Mononuclear cell (primary cell): Measurements from ENCODE around the gene AFF4. TPM values are rescaled to one million over a fixed set of nuclear protein-coding genes. Genes with fewer than 3 reads are reported as not detected.
A peak's percentile ranks its signal among the peaks of the same experiment; 100 is the strongest.
"Not testable (repeated sequence)": the region's sequence is repeated elsewhere in the genome, so short reads cannot be mapped to it uniquely, and the experiment has no call there.

ENCODE experiments used
- H3K27me3 ChIP-seq: 2 replicates; pipeline ENCODE4 v1.6.0; 2011; ENCODE audit warnings: low read length, control low read depth; ENCODE audit not compliant: insufficient read depth
- H3K4me1 ChIP-seq: 2 replicates; pipeline ENCODE4 v1.5.1; 2011; ENCODE audit warnings: mild to moderate bottlenecking, low read length, control low read depth; ENCODE audit not compliant: insufficient read depth
- H3K4me3 ChIP-seq: 2 replicates; pipeline ENCODE4 v1.5.1; 2011; ENCODE audit warnings: mild to moderate bottlenecking, low read length, moderate library complexity
- H3K9me3 ChIP-seq: 2 replicates; pipeline ENCODE4 v1.5.1; 2011; ENCODE audit warnings: low read depth, mild to moderate bottlenecking, control low read depth, low read length
- total RNA-seq: library from RNA; depleted of rRNA; stranded (reverse); fragments of >200 nt; gene quantifications from one replicate; pipeline ENCODE4 v1.2.3, GENCODE V29; 2012

The AFF4 gene
- total RNA-seq, 1 donor, result 83.2 TPM

- peak overlapping the region; percentile 63 for H3K4me3 ChIP-seq
- H3K4me1 ChIP-seq, result peaks cover 18% of the 10 kb centered on the region
- H3K9me3 ChIP-seq, result no peaks in the 10 kb centered on the region
- H3K27me3 ChIP-seq, result no peaks in the 10 kb centered on the region
These were observed 97.6 kb downstream of the AFF4 start for GRCh38 chr5:132865668-132866341.

- Histone ChIP-seq H3K4me3 (no peak overlapping the region), H3K27me3 (no peaks in the 10 kb centered on the region), H3K4me1 (peaks cover 5% of the 10 kb centered on the region), H3K9me3 (no peaks in the 10 kb centered on the region)
These were observed 102.7 kb downstream of the AFF4 start for GRCh38 chr5:132860742-132861141.

GRCh38 chr5:132859889-132860437, 103.5 kb downstream of the AFF4 start:
- H3K4me3 ChIP-seq, result no peak overlapping the region
- no peaks in the 10 kb centered on the region for H3K27me3 ChIP-seq
- no peaks in the 10 kb centered on the region for H3K9me3 ChIP-seq
- no peaks in the 10 kb centered on the region for H3K4me1 ChIP-seq

GRCh38 chr5:132856011-132856410, 107.4 kb downstream of the AFF4 start:
- no peaks in the 10 kb centered on the region for H3K27me3 ChIP-seq
- no peak overlapping the region for H3K4me3 ChIP-seq
- no peaks in the 10 kb centered on the region for H3K9me3 ChIP-seq
- no peaks in the 10 kb centered on the region for H3K4me1 ChIP-seq

DNA sequence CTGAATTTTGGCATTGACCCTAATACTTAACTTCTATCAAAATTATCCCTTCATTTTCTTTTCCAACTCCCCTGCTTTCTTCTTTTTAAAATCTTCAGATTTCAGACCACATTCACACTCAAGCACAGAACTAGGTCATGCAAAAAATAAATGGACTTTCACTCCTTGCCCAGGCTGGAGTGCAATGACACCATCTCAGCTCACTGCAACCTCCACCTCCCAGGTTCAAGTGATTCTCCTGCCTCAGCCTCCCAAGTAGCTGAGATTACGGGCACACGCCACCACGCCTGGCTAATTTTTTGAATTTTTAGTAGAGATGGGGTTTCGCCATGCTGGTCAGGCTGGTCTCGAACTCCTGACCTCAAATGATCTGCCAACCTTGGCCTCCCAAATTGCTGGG, 108.4 kb downstream of the AFF4 start:
- not testable (repeated sequence) for H3K9me3 ChIP-seq, H3K27me3 ChIP-seq, H3K4me1 ChIP-seq, H3K4me3 ChIP-seq

GRCh38 chr5:132854301-132854700, 109.1 kb downstream of the AFF4 start:
- no peaks in the 10 kb centered on the region for H3K9me3 ChIP-seq
- H3K4me1 ChIP-seq, result no peaks in the 10 kb centered on the region
- H3K27me3 ChIP-seq, result no peaks in the 10 kb centered on the region
- no peak overlapping the region for H3K4me3 ChIP-seq

- H3K4me3 ChIP-seq, result no peak overlapping the region
- no peaks in the 10 kb centered on the region for H3K4me1 ChIP-seq
- H3K9me3 ChIP-seq, result no peaks in the 10 kb centered on the region
- no peaks in the 10 kb centered on the region for H3K27me3 ChIP-seq
These were observed 109.6 kb downstream of the AFF4 start for GRCh38 chr5:132853790-132854189.

DNA sequence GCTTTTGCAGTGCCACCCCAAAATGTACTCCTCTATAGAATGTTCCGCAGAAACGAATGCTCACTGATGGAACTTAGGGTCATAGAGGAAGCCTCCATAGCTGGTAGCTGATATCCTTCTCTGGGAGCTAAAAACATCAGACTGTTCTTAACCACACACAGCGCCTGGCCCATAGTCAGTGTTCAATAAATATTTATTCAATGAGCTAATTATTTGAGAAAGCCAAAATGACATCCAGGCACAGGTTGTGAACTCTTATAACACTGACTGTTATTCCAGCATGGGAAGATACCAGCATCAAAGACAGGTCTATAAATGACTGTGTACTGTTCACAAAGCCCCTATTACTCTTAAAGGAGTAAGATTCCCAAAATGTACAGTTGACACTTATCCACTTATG, 110.1 kb downstream of the AFF4 start:
- no peak overlapping the region for H3K4me3 ChIP-seq
- no peaks in the 10 kb centered on the region for H3K27me3 ChIP-seq
- H3K9me3 ChIP-seq, result no peaks in the 10 kb centered on the region
- no peaks in the 10 kb centered on the region for H3K4me1 ChIP-seq

DNA sequence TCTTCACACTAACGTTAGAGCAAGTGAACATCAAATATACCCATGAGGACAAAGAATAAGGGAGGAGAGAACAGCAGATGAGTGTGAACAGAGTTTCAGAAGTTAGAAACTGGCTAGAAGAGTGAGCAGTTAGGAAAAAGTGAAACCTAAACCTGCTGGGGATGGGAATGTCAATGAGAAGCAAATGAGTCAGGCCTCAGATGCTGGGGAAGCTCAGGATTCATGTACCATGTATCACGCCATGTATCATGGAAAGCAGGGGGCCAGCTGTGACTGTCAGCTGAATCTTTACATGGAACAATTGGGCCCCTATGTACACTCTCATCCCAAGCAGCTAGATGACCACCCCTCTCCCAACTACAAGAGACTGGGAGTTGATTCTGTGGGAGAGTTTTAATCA, 113.4 kb downstream of the AFF4 start:
- Histone ChIP-seq H3K27me3 (no peaks in the 10 kb centered on the region), H3K9me3 (no peaks in the 10 kb centered on the region), H3K4me1 (no peaks in the 10 kb centered on the region), H3K4me3 (no peak overlapping the region)

GRCh38 chr5:132849347-132849746, 114.1 kb downstream of the AFF4 start:
- Histone ChIP-seq H3K27me3 (no peaks in the 10 kb centered on the region), H3K9me3 (no peaks in the 10 kb centered on the region), H3K4me1 (no peaks in the 10 kb centered on the region), H3K4me3 (no peak overlapping the region)

- H3K4me1 ChIP-seq, result no peaks in the 10 kb centered on the region
- no peaks in the 10 kb centered on the region for H3K9me3 ChIP-seq
- no peaks in the 10 kb centered on the region for H3K27me3 ChIP-seq
- H3K4me3 ChIP-seq, result no peak overlapping the region
These were observed 115.2 kb downstream of the AFF4 start for GRCh38 chr5:132848270-132848669.

DNA sequence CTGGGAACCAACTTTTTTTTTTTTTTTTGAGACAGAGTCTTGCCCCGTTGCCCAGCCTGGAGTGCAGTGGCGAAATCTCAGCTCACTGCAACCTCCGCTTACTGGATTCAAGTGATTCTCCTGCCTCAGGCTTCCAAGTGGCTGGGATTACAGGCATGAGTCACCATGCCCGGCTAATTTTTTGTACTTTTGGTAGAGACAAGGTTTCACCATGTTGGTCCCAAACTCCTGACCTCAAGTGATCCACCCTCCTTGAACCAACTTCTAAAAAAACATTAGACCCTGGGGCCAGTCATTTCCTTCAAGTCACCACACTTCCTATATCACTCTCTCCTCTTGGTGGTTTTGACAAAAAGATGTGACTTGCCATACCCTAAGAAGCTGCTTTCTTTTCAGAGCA, 122.1 kb downstream of the AFF4 start:
- Histone ChIP-seq H3K4me1 (peaks cover 55% of the 10 kb centered on the region), H3K9me3 (no peaks in the 10 kb centered on the region), H3K4me3 (no peak overlapping the region), H3K27me3 (no peaks in the 10 kb centered on the region)

DNA sequence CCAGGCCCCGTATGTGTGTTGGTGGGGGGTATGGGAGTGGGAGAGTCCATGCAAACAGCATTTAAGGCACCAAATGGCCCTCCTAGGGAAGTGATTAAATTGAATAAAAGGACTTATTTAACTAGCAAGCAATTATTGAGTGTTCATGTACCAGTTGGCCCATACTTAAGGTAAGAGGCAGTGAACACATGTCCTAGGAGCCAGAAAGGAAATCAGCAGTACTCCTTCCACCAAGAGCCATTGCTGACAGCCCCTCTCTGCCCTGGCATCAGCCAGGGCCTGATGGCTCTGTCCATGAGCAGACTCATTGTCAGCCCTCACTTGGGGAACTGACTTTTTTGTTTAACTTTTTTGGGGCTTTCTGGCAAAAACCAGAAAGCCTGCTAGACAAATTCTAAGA, 122.5 kb downstream of the AFF4 start:
- no peaks in the 10 kb centered on the region for H3K9me3 ChIP-seq
- no peaks in the 10 kb centered on the region for H3K27me3 ChIP-seq
- peaks cover 55% of the 10 kb centered on the region for H3K4me1 ChIP-seq
- H3K4me3 ChIP-seq, result no peak overlapping the region

DNA sequence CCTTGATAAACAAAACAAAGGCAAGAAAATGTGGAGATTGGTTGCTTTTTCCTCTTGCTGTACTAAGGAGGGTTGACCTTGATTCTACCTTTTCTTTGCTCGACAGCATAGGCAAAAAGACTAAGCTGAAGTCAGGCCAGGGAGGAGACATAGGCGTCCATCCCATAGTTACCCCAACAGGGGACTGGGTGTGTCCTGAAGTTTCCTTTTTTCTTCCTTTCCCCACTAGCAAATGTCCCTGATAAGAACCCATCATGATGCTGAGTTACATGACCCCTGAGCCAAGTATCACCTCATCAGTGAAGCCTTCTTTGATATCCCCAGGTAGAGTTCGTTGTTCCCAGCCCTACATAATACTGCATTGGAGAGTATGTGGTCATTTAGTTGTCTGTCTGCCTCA, 123.1 kb downstream of the AFF4 start:
- Histone ChIP-seq H3K4me1 (peaks cover 55% of the 10 kb centered on the region), H3K4me3 (no peak overlapping the region), H3K27me3 (no peaks in the 10 kb centered on the region), H3K9me3 (no peaks in the 10 kb centered on the region)

DNA sequence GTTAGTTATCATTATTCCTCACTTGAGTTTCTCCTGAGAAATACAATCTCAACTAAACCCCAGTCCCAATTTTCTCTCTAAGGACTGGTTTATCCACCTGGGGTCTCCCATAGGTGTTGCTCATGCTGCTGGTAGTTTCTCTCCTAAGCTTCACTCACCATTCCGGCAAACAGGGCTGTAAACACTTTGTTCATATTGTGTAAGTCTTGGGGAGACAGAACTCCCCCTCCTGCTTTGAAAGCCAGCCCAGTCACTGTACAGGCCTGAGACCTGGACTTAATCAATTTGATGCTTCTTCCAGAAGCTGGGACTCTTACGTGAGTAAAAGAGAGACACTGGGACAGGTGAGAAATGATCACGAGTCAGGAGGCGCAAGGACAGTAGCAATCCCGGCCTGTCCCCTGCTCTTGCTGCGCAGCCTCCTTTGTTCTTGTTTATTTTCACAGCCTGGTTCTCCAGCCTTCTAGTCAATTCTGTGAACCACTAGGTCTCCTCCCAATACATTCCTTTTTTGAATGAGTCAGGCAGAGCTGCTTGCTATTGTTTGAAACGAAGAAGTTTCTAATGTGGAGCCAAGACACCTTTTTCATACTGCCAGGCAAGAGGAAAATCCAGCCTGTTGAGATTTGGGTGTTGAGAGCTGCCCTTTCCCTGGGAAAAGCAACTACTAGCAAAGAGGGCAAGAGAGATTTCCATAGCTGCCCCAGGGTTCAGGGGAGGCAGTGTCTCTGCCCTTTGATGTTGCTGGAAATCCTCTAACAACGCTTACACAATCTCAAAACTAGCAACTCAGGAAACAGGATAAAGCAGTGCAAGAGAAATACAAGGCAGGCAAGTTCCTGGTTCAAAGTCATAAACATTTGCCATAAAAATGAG, 123.8 kb downstream of the AFF4 start:
- peaks cover 55% of the 10 kb centered on the region for H3K4me1 ChIP-seq
- no peaks in the 10 kb centered on the region for H3K27me3 ChIP-seq
- H3K4me3 ChIP-seq, result no peak overlapping the region
- H3K9me3 ChIP-seq, result no peaks in the 10 kb centered on the region
